Lung (tissue), 12 donors: ENCODE data around the gene STK33. TPM values are rescaled to one million over a fixed set of nuclear protein-coding genes. Genes with fewer than 3 reads are reported as not detected.

Experiments
- ATAC-seq: fragments of 200-7000 bp; cut with Tn5 transposase; one replicate; pipeline ENCODE4 v1.9.1; 2020; ENCODE audit warnings: moderate number of reproducible peaks; ENCODE audit not compliant: insufficient read depth, low FRiP score
- DNase-seq, 3 donors: peaks; one replicate each; pipeline ENCODE4 v3.0.0-alpha.2; 2013 to 2017
- H3K27ac ChIP-seq, 2 donors: one replicate each; pipeline ENCODE4 v1.5.1; 2013; ENCODE audit warnings: mild to moderate bottlenecking in 2 of 2, moderate library complexity in 2 of 2, control low read depth in 1 of 2, inconsistent platforms in 1 of 2, low read depth in 1 of 2, low read length in 1 of 2
- H3K27me3 ChIP-seq, 3 donors: one replicate each; pipeline ENCODE4 v1.5.1; 2013; ENCODE audit warnings: low read length in 2 of 3; ENCODE audit not compliant: control insufficient read depth in 3 of 3, insufficient read depth in 3 of 3
- H3K36me3 ChIP-seq, 4 donors: one replicate each; pipeline ENCODE4 v1.5.1; 2013; ENCODE audit warnings: low read length in 4 of 4, mild to moderate bottlenecking in 1 of 4, moderate library complexity in 1 of 4; ENCODE audit not compliant: control insufficient read depth in 4 of 4, insufficient read depth in 4 of 4
- H3K4me1 ChIP-seq, 5 donors: one replicate each; pipeline ENCODE4 v1.5.1; 2013; ENCODE audit warnings: low read length in 5 of 5, mild to moderate bottlenecking in 2 of 5, moderate library complexity in 1 of 5; ENCODE audit not compliant: control insufficient read depth in 5 of 5, insufficient read depth in 5 of 5
- H3K4me3 ChIP-seq: one replicate; pipeline ENCODE4 v1.5.1; 2013; ENCODE audit warnings: mild to moderate bottlenecking, control low read depth, moderate library complexity
- H3K9ac ChIP-seq, 2 donors: one replicate each; pipeline ENCODE4 v1.5.1; 2013; ENCODE audit warnings: low read length in 2 of 2, control low read depth in 1 of 2; ENCODE audit not compliant: insufficient read depth in 1 of 2
- H3K9me3 ChIP-seq, 4 donors: one replicate each; pipeline ENCODE4 v1.5.1; 2013; ENCODE audit warnings: low read length in 3 of 4, mild to moderate bottlenecking in 1 of 4, moderate library complexity in 1 of 4; ENCODE audit not compliant: control insufficient read depth in 4 of 4, insufficient read depth in 3 of 4
- WGBS, 2 donors: extraction: QIAGEN DNeasy Blood & Tissue Kit; methylation state at CpG; one replicate each; pipeline ENCODE4 v1.1.7; 2013; 5-methylcytosine and 5-hydroxymethylcytosine counted together
- polyA plus RNA-seq, 2 donors: library from polyadenylated mRNA; stranded (reverse); fragments of 200-250 nt; gene quantifications; one replicate each; pipeline ENCODE4 v1.2.1, GENCODE V29; 2013
- total RNA-seq, 2 donors: library from RNA; depleted of rRNA in 1 of 2; stranded (reverse); fragments of >200 nt in 1 of 2; gene quantifications; one replicate each; pipeline ENCODE4 v1.2.1, GENCODE V29; 2014 to 2021
- TF ChIP-seq, protein P1 (sequence below): IDR thresholded peaks from 2 replicates; pipeline ENCODE4 v1.5.1; 2012; ENCODE audit warnings: mild to moderate bottlenecking; ENCODE audit errors: control extremely low read depth, extremely low read depth
- donor health status: control.
- donor health status: control.
- donor health status: Bipolar disorder and iron deficiency.
- donor health status: healthy.
- donor health status: DM: yes; HTN: yes; CAD: no.

Gene STK33
- total and polyA plus RNA-seq, 4 donors: 9.5 to 36.5 (median 20.4) TPM

DNA sequence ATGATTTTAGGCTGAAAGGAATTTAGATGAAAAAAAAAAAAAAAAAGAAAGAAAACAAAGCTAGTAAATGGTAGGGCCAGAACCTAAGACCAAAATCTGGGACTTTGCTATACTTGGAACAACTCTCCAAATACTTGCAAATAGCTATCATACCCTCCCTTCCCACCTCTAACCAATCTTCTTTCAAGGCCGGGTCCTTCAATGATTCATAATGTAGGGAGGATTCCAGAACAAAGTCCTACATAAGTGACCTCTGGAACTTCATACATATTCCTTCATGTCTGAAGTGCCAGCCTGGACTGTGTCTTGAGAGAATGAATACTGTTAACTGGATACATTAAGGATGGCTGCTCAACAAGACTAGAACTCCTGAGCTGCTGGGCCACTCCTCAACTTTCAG is 9.9 kb downstream of the STK33 start:
- no peaks in the 10 kb centered on the region for H3K36me3 ChIP-seq
- H3K4me3 ChIP-seq: no peak overlapping the region
- no peak for ATAC-seq
- no peak overlapping the region for H3K9ac ChIP-seq
- WGBS, 2 donors: 76 to 96% methylated on average over 1 of the region's 1 CpG
- peaks cover 0 to 2% (median 0%) of the 10 kb centered on the region in 4 donors for H3K9me3 ChIP-seq
- no peak overlapping the region for H3K27ac ChIP-seq
- no peak for DNase-seq
- no peaks in the 10 kb centered on the region for H3K27me3 ChIP-seq
- TF ChIP-seq, protein P1, sequence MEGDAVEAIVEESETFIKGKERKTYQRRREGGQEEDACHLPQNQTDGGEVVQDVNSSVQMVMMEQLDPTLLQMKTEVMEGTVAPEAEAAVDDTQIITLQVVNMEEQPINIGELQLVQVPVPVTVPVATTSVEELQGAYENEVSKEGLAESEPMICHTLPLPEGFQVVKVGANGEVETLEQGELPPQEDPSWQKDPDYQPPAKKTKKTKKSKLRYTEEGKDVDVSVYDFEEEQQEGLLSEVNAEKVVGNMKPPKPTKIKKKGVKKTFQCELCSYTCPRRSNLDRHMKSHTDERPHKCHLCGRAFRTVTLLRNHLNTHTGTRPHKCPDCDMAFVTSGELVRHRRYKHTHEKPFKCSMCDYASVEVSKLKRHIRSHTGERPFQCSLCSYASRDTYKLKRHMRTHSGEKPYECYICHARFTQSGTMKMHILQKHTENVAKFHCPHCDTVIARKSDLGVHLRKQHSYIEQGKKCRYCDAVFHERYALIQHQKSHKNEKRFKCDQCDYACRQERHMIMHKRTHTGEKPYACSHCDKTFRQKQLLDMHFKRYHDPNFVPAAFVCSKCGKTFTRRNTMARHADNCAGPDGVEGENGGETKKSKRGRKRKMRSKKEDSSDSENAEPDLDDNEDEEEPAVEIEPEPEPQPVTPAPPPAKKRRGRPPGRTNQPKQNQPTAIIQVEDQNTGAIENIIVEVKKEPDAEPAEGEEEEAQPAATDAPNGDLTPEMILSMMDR: no peak
- no peaks in the 10 kb centered on the region for H3K4me1 ChIP-seq

- H3K27me3 ChIP-seq: no peaks in the 10 kb centered on the region
- 87 to 96% methylated on average over 3 of the region's 3 CpGs for WGBS, 2 donors
- ATAC-seq: no peak
- peaks cover 0 to 3% (median under 1%) of the 10 kb centered on the region in 4 donors for H3K9me3 ChIP-seq
- no peaks in the 10 kb centered on the region for H3K36me3 ChIP-seq
- no peak overlapping the region for H3K9ac ChIP-seq
- H3K27ac ChIP-seq: no peak overlapping the region
- H3K4me1 ChIP-seq: no peaks in the 10 kb centered on the region
- no peak overlapping the region for H3K4me3 ChIP-seq
- TF ChIP-seq, protein P1: no peak
- no peak for DNase-seq
Measured at GRCh38 chr11:8581300-8581699, 12.7 kb downstream of the STK33 start.

DNA sequence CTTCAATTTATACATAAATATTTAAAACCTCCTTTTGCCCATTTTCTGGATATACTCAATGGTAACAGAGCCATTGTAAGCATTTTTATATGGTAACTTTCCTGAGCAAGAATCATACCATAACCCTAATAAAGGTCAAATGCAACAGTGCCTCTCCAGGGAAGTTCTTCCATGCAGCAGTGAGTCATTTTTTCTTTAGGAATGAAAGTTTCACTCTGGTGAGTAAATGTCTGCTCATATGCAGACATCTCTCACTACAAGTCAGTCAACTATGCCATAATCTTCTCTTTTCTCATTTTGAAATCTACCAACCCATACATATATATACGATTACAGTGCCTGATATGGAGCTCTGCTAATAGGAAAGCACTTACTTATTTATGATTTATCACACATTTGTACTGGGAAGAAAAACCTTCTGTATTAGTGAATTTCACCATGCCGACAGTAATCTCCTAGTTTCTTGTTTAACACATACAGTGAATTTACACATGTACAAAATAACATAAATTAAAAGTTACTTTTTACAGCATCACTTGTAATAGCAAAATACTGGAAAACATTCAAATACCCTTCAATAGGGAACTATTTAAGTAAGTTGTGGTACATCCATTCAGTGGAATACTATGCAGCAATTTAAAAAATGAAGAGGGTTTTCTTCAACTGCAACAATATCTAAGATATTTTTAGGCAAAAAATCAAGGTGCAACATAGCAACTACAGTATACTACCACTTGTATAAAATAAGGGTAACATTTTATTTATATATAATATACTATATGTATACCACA is 16.0 kb downstream of the STK33 start:
- Histone ChIP-seq H3K27ac (no peak overlapping the region), H3K4me1 (no peaks in the 10 kb centered on the region), H3K36me3 (no peaks in the 10 kb centered on the region), H3K9me3 (peaks cover 0 to 3% (median 0%) of the 10 kb centered on the region in 4 donors), H3K27me3 (no peaks in the 10 kb centered on the region), H3K9ac (no peak overlapping the region), H3K4me3 (no peak overlapping the region)
- TF ChIP-seq, protein P1: no peak
- DNase-seq (no peak), ATAC-seq (no peak)
- 98 to 99% methylated on average over 2 of the region's 2 CpGs for WGBS, 2 donors

- no peaks in the 10 kb centered on the region for H3K27me3 ChIP-seq
- DNase-seq: no peak
- H3K9me3 ChIP-seq: peaks cover 0 to 3% (median 0%) of the 10 kb centered on the region in 4 donors
- no peak for ATAC-seq
- WGBS, 2 donors: 91 to 98% methylated on average over 1 of the region's 1 CpG
- no peak overlapping the region for H3K9ac ChIP-seq
- no peak overlapping the region for H3K27ac ChIP-seq
- no peaks in the 10 kb centered on the region for H3K36me3 ChIP-seq
- H3K4me3 ChIP-seq: no peak overlapping the region
- TF ChIP-seq, protein P1: no peak
- H3K4me1 ChIP-seq: no peaks in the 10 kb centered on the region
Measured at GRCh38 chr11:8574798-8575197, 19.2 kb downstream of the STK33 start.
